ENCODE data around the gene HPD. TPM values are rescaled to one million over a fixed set of nuclear protein-coding genes. Genes with fewer than 3 reads are reported as not detected.
"Not testable (repeated sequence)": the region's sequence is repeated elsewhere in the genome, so short reads cannot be mapped to it uniquely, and the experiment has no call there.

Gene HPD
- total RNA-seq, 1 experiment from 2014 or later = 0.21 TPM

DNA sequence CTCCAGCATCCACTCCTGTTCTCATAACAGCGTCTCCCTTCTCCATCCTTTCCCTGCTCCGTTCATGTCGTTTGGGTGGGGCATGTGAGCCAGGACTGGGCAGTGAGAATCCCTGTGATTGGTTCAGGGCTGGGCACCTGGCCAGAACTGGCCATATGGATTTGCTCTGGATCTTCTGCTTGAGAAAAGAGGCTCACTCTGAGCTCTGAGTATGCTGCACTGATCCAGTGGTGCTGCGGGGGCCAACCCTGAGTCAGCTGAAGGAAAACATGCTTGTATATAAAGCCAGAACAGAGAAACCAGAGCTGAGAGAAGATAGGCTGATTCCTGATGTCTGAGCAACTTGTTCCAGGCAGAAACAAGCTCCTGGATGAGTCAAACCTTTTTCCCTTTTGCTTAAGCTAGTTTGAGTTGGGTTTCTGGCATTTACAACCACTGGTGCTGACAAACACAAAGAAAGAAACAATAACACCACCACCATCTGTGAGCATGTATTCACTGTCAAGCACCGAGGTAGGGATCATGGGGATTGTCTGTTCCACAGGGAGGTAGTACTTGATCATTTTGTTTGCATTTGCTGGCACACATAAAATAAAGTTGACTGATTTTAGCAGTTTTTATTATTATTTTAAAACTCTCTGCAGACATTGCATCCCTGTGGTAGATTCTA is 14.0 kb upstream of the HPD start:
- peak; percentile 74 for DNase-seq (ENCODE audit: unreplicated experiment)
- no peak overlapping the region for H3K4me3 Mint-ChIP-seq (ENCODE audit: unreplicated experiment)
- POLR2A ChIA-PET = interaction anchor here (0.6 to 0.9 kb wide), 3 partner anchors 16 to 75 kb away, joined by 3 to 4 read pairs (median 3); partner anchors contain the start of gene PSMD9
- TF ChIP-seq, protein P1, sequence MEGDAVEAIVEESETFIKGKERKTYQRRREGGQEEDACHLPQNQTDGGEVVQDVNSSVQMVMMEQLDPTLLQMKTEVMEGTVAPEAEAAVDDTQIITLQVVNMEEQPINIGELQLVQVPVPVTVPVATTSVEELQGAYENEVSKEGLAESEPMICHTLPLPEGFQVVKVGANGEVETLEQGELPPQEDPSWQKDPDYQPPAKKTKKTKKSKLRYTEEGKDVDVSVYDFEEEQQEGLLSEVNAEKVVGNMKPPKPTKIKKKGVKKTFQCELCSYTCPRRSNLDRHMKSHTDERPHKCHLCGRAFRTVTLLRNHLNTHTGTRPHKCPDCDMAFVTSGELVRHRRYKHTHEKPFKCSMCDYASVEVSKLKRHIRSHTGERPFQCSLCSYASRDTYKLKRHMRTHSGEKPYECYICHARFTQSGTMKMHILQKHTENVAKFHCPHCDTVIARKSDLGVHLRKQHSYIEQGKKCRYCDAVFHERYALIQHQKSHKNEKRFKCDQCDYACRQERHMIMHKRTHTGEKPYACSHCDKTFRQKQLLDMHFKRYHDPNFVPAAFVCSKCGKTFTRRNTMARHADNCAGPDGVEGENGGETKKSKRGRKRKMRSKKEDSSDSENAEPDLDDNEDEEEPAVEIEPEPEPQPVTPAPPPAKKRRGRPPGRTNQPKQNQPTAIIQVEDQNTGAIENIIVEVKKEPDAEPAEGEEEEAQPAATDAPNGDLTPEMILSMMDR (IDR thresholded peaks at IDR 0.05; ENCODE audit: unreplicated experiment) = no peak
- H3K9me3 Mint-ChIP-seq (ENCODE audit: unreplicated experiment) = no peaks in the 10 kb centered on the region
- intact Hi-C loops (cut with micrococcal nuclease) = no loop called here
- no peaks in the 10 kb centered on the region for H3K36me3 Mint-ChIP-seq (ENCODE audit: insufficient read depth, unreplicated experiment)
- peak overlapping the region; percentile 50 for H3K27ac Mint-ChIP-seq (ENCODE audit: low read depth, unreplicated experiment)
- no peaks in the 10 kb centered on the region for H3K27me3 Mint-ChIP-seq (ENCODE audit: insufficient read depth, unreplicated experiment)
- peaks cover 7% of the 10 kb centered on the region for H3K4me1 Mint-ChIP-seq (ENCODE audit: insufficient read depth, unreplicated experiment)
- CTCF ChIA-PET = interaction anchor here (0.6 to 1.2 kb wide), 2 partner anchors 78 to 468 kb away, joined by 3 read pairs; no protein-coding TSS in a partner anchor
- no TSS peak for BruUV-seq (replicated peaks)

DNA sequence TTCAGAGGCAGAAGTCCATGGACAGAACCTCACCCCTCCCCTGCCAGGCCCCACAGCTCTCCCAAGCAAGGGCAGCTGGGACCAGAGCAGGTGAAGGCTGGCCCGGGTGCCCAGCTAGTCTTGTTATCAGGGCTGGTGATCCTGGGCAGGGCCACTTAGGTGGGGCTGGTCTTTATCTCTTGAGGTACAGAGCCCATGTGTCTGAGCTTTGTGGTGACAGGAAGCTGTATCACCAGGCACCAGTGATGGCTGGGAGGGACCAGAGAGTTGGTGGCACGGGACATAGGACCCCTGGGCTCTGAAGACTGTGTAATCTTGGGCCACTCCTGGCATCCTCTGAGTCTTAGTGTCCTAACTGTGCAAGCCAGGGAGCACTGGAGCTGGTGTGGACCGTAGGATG is 12.8 kb upstream of the HPD start:
- no peaks in the 10 kb centered on the region for H3K36me3 Mint-ChIP-seq (ENCODE audit: insufficient read depth, unreplicated experiment)
- no peaks in the 10 kb centered on the region for H3K9me3 Mint-ChIP-seq (ENCODE audit: unreplicated experiment)
- no peaks in the 10 kb centered on the region for H3K27me3 Mint-ChIP-seq (ENCODE audit: insufficient read depth, unreplicated experiment)
- ChIA-PET CTCF (interaction anchor here (0.7 to 1.7 kb wide), 3 partner anchors 17 to 156 kb away, joined by 3 to 6 read pairs (median 3); partner anchors contain the start of gene PSMD9), POLR2A (interaction anchor here (0.6 kb wide), 1 partner anchor 86 kb away, joined by 3 read pairs; no protein-coding TSS in a partner anchor)
- TF ChIP-seq, protein P1 (IDR thresholded peaks at IDR 0.05; ENCODE audit: unreplicated experiment) = no peak
- no peak overlapping the region for H3K27ac Mint-ChIP-seq (ENCODE audit: low read depth, unreplicated experiment)
- BruUV-seq (replicated peaks) = no TSS peak
- DNase-seq (ENCODE audit: unreplicated experiment) = no peak
- intact Hi-C loops (cut with micrococcal nuclease) = no loop called here
- no peak overlapping the region for H3K4me3 Mint-ChIP-seq (ENCODE audit: unreplicated experiment)
- H3K4me1 Mint-ChIP-seq (ENCODE audit: insufficient read depth, unreplicated experiment) = peaks cover 7% of the 10 kb centered on the region

DNA sequence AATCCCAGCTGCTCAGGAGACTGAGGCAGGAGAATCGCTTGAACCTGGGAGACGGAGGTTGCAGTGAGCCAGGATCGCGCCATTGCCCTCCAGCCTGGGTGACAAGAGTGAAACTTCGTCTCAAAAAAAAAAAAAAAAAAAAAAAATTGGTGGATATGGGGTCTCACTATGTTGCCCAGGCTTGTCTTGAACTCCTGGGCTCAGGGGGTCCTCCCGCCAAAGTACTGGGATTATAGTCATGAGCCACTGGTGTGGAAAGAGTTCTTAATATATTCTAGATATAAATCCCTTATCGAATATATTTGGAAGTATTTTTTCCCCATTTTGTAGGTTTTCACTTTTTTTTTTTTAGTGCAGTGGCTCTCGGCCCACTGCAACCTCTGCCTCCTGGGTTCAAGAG is 10.6 kb upstream of the HPD start:
- BruUV-seq (replicated peaks) = not testable (repeated sequence)

DNA sequence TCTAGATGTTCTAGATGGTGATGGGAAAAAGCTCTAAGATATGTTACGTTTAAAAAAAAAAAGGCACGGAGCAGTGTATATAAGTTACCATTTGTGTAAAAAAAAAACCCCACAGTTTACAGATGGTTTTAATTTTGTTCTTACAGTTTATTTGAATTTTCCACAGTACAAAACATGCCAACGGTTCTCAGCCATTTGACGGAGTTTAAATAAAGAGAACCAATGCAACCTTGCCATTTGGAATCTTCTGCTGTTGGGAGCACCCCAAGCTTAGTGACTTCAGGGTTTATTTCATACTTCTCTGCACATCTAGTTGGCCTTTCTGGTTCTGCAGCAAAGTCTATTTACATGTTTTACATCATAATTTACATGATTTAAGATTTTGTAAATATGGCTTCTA is 7.7 kb upstream of the HPD start:
- TF ChIP-seq, protein P1 (IDR thresholded peaks at IDR 0.05; ENCODE audit: unreplicated experiment) = no peak
- DNase-seq (ENCODE audit: unreplicated experiment) = no peak
- H3K27me3 Mint-ChIP-seq (ENCODE audit: insufficient read depth, unreplicated experiment) = no peaks in the 10 kb centered on the region
- no peaks in the 10 kb centered on the region for H3K36me3 Mint-ChIP-seq (ENCODE audit: insufficient read depth, unreplicated experiment)
- H3K4me1 Mint-ChIP-seq (ENCODE audit: insufficient read depth, unreplicated experiment) = no peaks in the 10 kb centered on the region
- no peak overlapping the region for H3K27ac Mint-ChIP-seq (ENCODE audit: low read depth, unreplicated experiment)
- intact Hi-C loops (cut with micrococcal nuclease) = no loop called here
- CTCF ChIA-PET = interaction anchor here (0.6 kb wide), 4 partner anchors 17 to 306 kb away, joined by 3 to 5 read pairs (median 4); no protein-coding TSS in a partner anchor
- H3K9me3 Mint-ChIP-seq (ENCODE audit: unreplicated experiment) = no peaks in the 10 kb centered on the region
- no TSS peak for BruUV-seq (replicated peaks)
- POLR2A ChIA-PET = interaction anchor here (0.6 to 1.5 kb wide), 2 partner anchors 21 to 1377 kb away, joined by 3 to 4 read pairs; no protein-coding TSS in a partner anchor
- H3K4me3 Mint-ChIP-seq (ENCODE audit: unreplicated experiment) = no peak overlapping the region

More for the DNA sequence above, 10.6 kb upstream of the HPD start:
- intact Hi-C loops (cut with micrococcal nuclease); H3K27ac Mint-ChIP-seq (ENCODE audit: low read depth, unreplicated experiment); H3K4me1 Mint-ChIP-seq (ENCODE audit: insufficient read depth, unreplicated experiment); H3K4me3 Mint-ChIP-seq (ENCODE audit: unreplicated experiment); H3K36me3 Mint-ChIP-seq (ENCODE audit: insufficient read depth, unreplicated experiment); DNase-seq (ENCODE audit: unreplicated experiment); H3K9me3 Mint-ChIP-seq (ENCODE audit: unreplicated experiment); H3K27me3 Mint-ChIP-seq (ENCODE audit: insufficient read depth, unreplicated experiment): not testable (repeated sequence)
- CTCF ChIA-PET = interaction anchor here (1.2 kb wide), 1 partner anchor 75 kb away, joined by 3 read pairs; no protein-coding TSS in a partner anchor
- POLR2A ChIA-PET = interaction anchor here (0.6 kb wide), 1 partner anchor 56 kb away, joined by 3 read pairs; no protein-coding TSS in a partner anchor

Measured in MCF 10A (cell line).